Esophagus squamous epithelium (tissue), 5 donors: ENCODE measurements around the gene CDK15. TPM values are rescaled to one million over a fixed set of nuclear protein-coding genes. Genes with fewer than 3 reads are reported as not detected.

Source experiments
- DNase-seq: peaks from one replicate; lab custom pipeline; 2025; lab: John Stamatoyannopoulos, UW
- H3K27ac ChIP-seq, 4 donors: fragments of 200-600 bp; sonication (generic); one replicate each; pipeline ENCODE4 v1.5.1; 2016 to 2019; ENCODE audit warnings: mild to moderate bottlenecking in 1 of 4
- H3K27me3 ChIP-seq, 4 donors: fragments of 200-600 bp; sonication (generic); 1 replicate in 3 of 4; 2 replicates in 1 of 4; pipeline versions ENCODE4 v1.5.1 to v1.6.0; 2017 to 2021; ENCODE audit warnings: antibody characterized with exemption in 1 of 4
- H3K36me3 ChIP-seq, 3 donors: fragments of 200-600 bp; sonication (generic); one replicate each; pipeline ENCODE4 v1.5.1; 2016 to 2019
- H3K4me1 ChIP-seq, 3 donors: fragments of 200-600 bp; sonication (generic); one replicate each; pipeline ENCODE4 v1.5.1; 2017 to 2019
- H3K4me3 ChIP-seq, 4 donors: fragments of 200-600 bp; sonication (generic); 1 replicate in 3 of 4; 2 replicates in 1 of 4; pipeline ENCODE4 v1.5.1; 2016 to 2019; ENCODE audit warnings: mild to moderate bottlenecking in 2 of 4, moderate library complexity in 1 of 4
- H3K9me3 ChIP-seq, 3 donors: fragments of 200-600 bp; sonication (generic); one replicate each; pipeline ENCODE4 v1.5.1; 2016 to 2019
- POLR2A ChIP-seq, 4 donors: fragments of 450-650 bp; IDR thresholded peaks; one replicate each; pipeline ENCODE4 v1.6.1; 2017; ENCODE audit warnings: antibody characterized with exemption in 4 of 4, mild to moderate bottlenecking in 4 of 4, moderate library complexity in 3 of 4
- WGBS, 2 donors: methylation state at CpG; one replicate each; pipeline ENCODE4 v1.1.5; 2018; 5-methylcytosine and 5-hydroxymethylcytosine counted together
- intact Hi-C: fragments of 100-400 bp; cut with DNase I; formaldehyde crosslinking; loops from one replicate; pipeline ENCODE4 v1.15.0; 2022
- total RNA-seq, 4 donors: library from RNA; depleted of rRNA; stranded (reverse); fragments of >200 nt; gene quantifications; one replicate each; pipeline ENCODE4 v1.1.0, GENCODE V29; 2016
- TF ChIP-seq, protein P1 (sequence below), 6 experiments: fragments of 450-650 bp in 4 of 6; fragments of 200-600 bp in 2 of 6; sonication (generic) in 2 of 6; IDR thresholded peaks; one replicate each; pipeline ENCODE4 v1.5.1; 2016 to 2019; ENCODE audit warnings: antibody characterized with exemption in 6 of 6, mild to moderate bottlenecking in 4 of 6, moderate library complexity in 4 of 6
- donor health status: DM: yes; HTN: yes; CAD: no.

CDK15 gene
- total RNA-seq, 4 donors from 2014 or later = 0.23 to 6.1 TPM; not detected in 2

DNA sequence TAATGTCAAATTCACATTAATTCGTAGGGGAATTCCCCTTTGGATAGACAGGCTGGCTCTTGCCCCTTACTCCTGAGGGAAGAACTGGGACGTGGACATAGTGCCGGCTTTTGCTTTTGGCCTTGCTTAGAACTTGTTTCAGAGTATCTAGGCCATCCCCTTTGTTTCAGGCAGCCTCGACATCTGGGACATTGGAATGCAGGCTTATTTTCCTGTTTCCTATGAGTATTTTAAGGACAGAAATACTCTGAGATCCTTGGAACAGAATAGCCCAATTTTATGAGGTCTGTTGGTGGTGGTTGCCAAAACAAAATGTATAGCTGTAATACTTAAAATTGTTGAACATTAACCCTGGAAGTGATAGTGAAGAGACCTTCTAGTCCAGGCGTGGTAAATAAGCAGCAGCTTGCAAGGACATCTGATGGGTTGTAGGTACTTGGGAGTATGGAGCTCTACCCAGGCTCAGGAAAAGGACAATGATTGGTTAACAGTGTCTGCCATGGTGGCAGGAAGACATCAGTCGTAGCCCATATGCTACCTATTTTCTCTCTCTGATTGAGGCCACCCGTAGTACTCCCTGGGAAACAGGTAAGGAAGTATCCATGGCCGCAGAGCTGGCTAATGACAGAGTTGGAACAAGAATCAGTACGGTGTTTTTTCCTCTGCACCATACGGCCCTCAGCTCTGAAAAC lies 112.4 kb downstream of the CDK15 start:
- no peak for DNase-seq
- intact Hi-C loops = no loop called here
- H3K27me3 ChIP-seq = peaks cover 0 to 12% (median 0%) of the 10 kb centered on the region in 4 donors
- H3K27ac ChIP-seq = no peak overlapping the region
- no peaks in the 10 kb centered on the region for H3K36me3 ChIP-seq
- no peak for TF ChIP-seq POLR2A (IDR thresholded peaks at IDR 0.05)
- TF ChIP-seq, protein P1, sequence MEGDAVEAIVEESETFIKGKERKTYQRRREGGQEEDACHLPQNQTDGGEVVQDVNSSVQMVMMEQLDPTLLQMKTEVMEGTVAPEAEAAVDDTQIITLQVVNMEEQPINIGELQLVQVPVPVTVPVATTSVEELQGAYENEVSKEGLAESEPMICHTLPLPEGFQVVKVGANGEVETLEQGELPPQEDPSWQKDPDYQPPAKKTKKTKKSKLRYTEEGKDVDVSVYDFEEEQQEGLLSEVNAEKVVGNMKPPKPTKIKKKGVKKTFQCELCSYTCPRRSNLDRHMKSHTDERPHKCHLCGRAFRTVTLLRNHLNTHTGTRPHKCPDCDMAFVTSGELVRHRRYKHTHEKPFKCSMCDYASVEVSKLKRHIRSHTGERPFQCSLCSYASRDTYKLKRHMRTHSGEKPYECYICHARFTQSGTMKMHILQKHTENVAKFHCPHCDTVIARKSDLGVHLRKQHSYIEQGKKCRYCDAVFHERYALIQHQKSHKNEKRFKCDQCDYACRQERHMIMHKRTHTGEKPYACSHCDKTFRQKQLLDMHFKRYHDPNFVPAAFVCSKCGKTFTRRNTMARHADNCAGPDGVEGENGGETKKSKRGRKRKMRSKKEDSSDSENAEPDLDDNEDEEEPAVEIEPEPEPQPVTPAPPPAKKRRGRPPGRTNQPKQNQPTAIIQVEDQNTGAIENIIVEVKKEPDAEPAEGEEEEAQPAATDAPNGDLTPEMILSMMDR (IDR thresholded peaks at IDR 0.05) = no peak
- no peaks in the 10 kb centered on the region for H3K9me3 ChIP-seq
- 53 to 64% methylated on average over 10 of the region's 10 CpGs for WGBS, 2 donors
- H3K4me3 ChIP-seq = no peak overlapping the region
- H3K4me1 ChIP-seq = no peaks in the 10 kb centered on the region

DNA sequence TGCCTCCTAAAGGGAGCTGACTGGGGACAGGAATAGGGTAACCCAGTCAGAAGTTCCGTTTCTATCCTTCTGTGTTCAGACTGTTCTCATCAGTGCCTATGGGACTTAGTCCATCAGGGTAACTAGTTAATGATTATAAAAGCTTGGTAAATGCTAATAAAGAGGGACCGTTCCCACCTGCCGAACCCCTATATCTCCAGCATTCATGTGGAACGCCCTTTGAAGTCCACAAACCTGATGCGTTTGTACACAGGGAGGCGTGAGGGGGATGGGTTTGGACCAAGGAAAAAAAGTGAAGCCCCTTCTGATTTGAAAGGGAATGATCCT lies 112.9 kb downstream of the CDK15 start:
- WGBS, 2 donors = 63 to 82% methylated on average over 1 to 6 of the region's 6 CpGs
- intact Hi-C loops = no loop called here
- H3K4me1 ChIP-seq = no peaks in the 10 kb centered on the region

DNA sequence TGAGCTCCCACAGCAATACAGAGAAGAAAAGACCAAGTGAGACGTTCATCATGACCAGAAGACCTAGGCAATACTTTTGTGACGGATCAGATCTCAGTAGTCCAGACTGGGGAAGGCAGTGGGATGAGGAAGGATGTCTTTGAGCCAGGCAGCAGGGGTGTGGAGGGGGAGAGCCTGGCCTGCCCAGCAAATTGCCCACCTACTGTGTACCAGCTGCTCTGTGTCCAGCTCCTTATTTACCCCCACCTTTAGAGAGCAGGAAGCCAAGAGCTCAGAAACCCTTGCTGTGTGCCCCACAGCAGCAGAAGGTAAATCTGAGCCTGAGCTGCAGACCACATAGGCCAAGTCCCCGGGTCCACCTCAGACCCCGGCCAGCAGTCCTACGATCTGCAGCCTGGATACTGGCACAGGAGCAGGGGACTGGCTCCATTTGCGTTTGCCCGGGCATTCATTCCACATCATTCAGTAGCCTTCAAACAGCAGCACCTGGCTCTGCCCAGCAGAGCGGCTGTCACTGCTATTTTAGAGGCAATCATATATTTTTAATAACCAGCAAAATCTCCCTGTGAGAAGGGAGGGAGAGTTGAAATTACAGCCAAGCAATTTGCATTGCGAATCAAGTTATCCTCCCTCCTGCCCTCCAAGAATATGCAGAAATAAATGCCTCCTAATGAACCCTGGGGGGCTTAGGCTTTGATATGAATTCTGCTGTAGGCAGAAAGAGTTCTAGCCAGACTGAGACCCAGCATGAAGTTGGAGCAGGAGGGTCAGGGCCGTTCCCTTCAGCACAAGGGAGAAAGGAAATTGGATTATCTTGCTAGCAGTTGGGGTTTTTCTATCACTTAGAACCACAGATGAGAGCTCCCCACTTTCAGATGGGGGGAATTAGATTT lies 117.3 kb downstream of the CDK15 start:
- intact Hi-C loops = no loop called here
- Histone ChIP-seq H3K27me3 (peaks cover 0 to 19% (median 0%) of the 10 kb centered on the region in 4 donors), H3K27ac (no peak overlapping the region), H3K36me3 (no peaks in the 10 kb centered on the region), H3K4me3 (no peak overlapping the region), H3K9me3 (no peaks in the 10 kb centered on the region), H3K4me1 (no peaks in the 10 kb centered on the region)
- no peak for DNase-seq
- TF ChIP-seq, protein P1 (IDR thresholded peaks at IDR 0.05) = no peak
- no peak for TF ChIP-seq POLR2A (IDR thresholded peaks at IDR 0.05)
- 68 to 90% methylated on average over 7 to 9 of the region's 10 CpGs for WGBS, 2 donors

More for the DNA sequence above, 112.9 kb downstream of the CDK15 start:
- no peak for TF ChIP-seq POLR2A (IDR thresholded peaks at IDR 0.05)
- TF ChIP-seq, protein P1 (IDR thresholded peaks at IDR 0.05) = no peak
- no peak for DNase-seq
- H3K27me3 ChIP-seq = peaks cover 0 to 12% (median 0%) of the 10 kb centered on the region in 4 donors
- no peaks in the 10 kb centered on the region for H3K9me3 ChIP-seq
- H3K36me3 ChIP-seq = no peaks in the 10 kb centered on the region
- H3K27ac ChIP-seq = no peak overlapping the region
- no peak overlapping the region for H3K4me3 ChIP-seq

DNA sequence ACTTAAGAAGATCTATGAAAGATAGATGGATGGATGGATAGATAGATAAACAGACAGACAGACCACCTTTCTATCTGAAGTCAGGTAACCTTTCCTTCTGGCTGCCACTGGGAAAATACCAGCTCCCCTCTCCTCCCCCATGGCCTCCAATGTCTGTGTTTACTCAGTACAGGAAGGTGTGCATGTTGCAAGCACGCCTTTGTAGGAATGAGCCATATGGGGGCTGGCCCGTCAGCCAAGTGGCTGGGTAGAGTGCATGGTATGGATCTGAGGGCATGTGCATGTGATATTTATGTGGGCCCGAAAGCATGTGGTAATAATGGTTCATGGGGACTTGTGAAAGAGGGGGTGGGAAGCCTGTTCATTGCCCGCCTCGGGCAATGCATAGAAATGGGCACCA lies 118.1 kb downstream of the CDK15 start:
- Histone ChIP-seq H3K27ac (no peak overlapping the region), H3K27me3 (peaks cover 0 to 14% (median 0%) of the 10 kb centered on the region in 4 donors), H3K9me3 (no peaks in the 10 kb centered on the region), H3K4me3 (no peak overlapping the region), H3K36me3 (no peaks in the 10 kb centered on the region), H3K4me1 (no peaks in the 10 kb centered on the region)
- no peak for TF ChIP-seq POLR2A (IDR thresholded peaks at IDR 0.05)
- TF ChIP-seq, protein P1 (IDR thresholded peaks at IDR 0.05) = no peak
- no peak for DNase-seq
- intact Hi-C loops = no loop called here
- 86 to 100% methylated on average over 3 to 5 of the region's 5 CpGs for WGBS, 2 donors

DNA sequence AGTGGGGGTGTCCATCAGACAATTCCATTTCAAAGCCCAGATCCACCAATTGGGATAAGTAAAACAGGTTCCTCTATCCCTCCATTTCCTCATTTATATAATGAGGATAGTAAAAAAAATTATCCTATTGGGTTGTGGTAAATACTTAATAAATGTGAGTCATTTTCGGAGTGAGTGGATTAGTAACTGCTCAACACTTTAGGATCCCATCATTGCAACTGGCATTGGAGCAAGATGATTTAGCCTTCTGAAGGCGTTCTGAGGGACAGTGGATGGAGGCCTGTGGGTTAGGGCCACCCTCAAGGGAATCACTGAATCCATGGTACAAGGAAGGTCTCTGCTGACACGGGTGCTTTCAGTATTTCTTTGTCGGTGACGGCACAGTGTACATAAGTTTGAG lies 118.7 kb downstream of the CDK15 start:
- no peak for DNase-seq
- intact Hi-C loops = no loop called here
- WGBS, 2 donors = 76 to 81% methylated on average over 5 of the region's 5 CpGs
- peaks cover 0 to 9% (median 0%) of the 10 kb centered on the region in 4 donors for H3K27me3 ChIP-seq
- no peaks in the 10 kb centered on the region for H3K9me3 ChIP-seq
- no peak for TF ChIP-seq POLR2A (IDR thresholded peaks at IDR 0.05)
- TF ChIP-seq, protein P1 (IDR thresholded peaks at IDR 0.05) = no peak
- H3K4me1 ChIP-seq = no peaks in the 10 kb centered on the region
- H3K27ac ChIP-seq = no peak overlapping the region
- no peak overlapping the region for H3K4me3 ChIP-seq
- no peaks in the 10 kb centered on the region for H3K36me3 ChIP-seq
